B cell (primary cell): ENCODE measurements around the gene FBLN7.

Experiments
- EZH2 ChIP-seq: IDR thresholded peaks from 2 replicates; pipeline ENCODE4 v1.6.1; 2012; ENCODE audit warnings: borderline replicate concordance, low read depth, mild to moderate bottlenecking, moderate library complexity, low read length; ENCODE audit not compliant: insufficient read depth, poor library complexity, severe bottlenecking
- TF ChIP-seq, protein P1 (sequence below): fragments of 200-600 bp; IDR thresholded peaks from one replicate; pipeline ENCODE4 v1.8.0; 2022; ENCODE audit warnings: antibody characterized with exemption, mild to moderate bottlenecking

DNA sequence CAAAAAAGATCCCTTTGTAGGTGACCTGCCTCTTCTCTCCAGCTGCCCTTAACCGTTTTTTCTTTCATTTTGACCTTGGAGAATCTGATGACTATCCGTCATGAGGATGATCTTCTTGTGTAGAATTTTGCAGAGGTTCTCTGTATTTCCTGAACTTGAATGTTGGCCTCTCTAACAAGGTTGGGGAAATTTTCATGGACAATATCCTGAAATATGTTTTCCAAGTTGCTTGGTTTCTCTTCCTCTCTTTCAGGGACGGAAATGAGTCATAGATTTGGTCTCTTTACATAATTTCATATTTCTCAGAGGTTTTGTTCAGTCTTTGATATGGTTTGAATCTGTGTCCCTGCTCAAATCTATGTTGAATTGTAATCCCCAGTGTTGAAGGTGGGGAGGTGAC lies 82.6 kb downstream of the FBLN7 start:
- TF ChIP-seq, protein P1, sequence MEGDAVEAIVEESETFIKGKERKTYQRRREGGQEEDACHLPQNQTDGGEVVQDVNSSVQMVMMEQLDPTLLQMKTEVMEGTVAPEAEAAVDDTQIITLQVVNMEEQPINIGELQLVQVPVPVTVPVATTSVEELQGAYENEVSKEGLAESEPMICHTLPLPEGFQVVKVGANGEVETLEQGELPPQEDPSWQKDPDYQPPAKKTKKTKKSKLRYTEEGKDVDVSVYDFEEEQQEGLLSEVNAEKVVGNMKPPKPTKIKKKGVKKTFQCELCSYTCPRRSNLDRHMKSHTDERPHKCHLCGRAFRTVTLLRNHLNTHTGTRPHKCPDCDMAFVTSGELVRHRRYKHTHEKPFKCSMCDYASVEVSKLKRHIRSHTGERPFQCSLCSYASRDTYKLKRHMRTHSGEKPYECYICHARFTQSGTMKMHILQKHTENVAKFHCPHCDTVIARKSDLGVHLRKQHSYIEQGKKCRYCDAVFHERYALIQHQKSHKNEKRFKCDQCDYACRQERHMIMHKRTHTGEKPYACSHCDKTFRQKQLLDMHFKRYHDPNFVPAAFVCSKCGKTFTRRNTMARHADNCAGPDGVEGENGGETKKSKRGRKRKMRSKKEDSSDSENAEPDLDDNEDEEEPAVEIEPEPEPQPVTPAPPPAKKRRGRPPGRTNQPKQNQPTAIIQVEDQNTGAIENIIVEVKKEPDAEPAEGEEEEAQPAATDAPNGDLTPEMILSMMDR: no peak
- TF ChIP-seq EZH2: no peak
